Neutrophil (primary cell): Measurements from ENCODE around the gene MMS22L.
A peak's percentile ranks its signal among the peaks of the same experiment; 100 is the strongest.

Experiments used
- H3K27ac ChIP-seq: fragments of 200-600 bp; sonication (generic); 2 replicates; pipeline ENCODE4 v1.5.1; 2016; ENCODE audit warnings: mild to moderate bottlenecking, moderate library complexity
- H3K27me3 ChIP-seq: fragments of 200-600 bp; sonication (generic); 2 replicates; pipeline ENCODE4 v1.6.0; 2016; ENCODE audit warnings: mild to moderate bottlenecking
- H3K36me3 ChIP-seq: fragments of 200-600 bp; sonication (generic); 2 replicates; pipeline ENCODE4 v1.5.1; 2017
- H3K4me1 ChIP-seq, 2 experiments: fragments of 200-600 bp in 1 of 2; sonication (generic) in 1 of 2; 1 replicate in 1 of 2; 2 replicates in 1 of 2; pipeline versions ENCODE4 v1.5.1 to v1.6.1; 2013 to 2016; ENCODE audit warnings: low read depth in 1 of 2, low read length in 1 of 2, mild to moderate bottlenecking in 1 of 2, moderate library complexity in 1 of 2; ENCODE audit not compliant: control insufficient read depth in 1 of 2, insufficient read depth in 1 of 2
- H3K4me3 ChIP-seq, 2 experiments: fragments of 200-600 bp in 1 of 2; sonication (generic) in 1 of 2; 1 replicate in 1 of 2; 2 replicates in 1 of 2; pipeline ENCODE4 v1.5.1; 2013 to 2016; ENCODE audit warnings: low read depth in 1 of 2, low read length in 1 of 2, mild to moderate bottlenecking in 1 of 2, moderate library complexity in 1 of 2
- H3K9me3 ChIP-seq: fragments of 200-600 bp; sonication (generic); 2 replicates; pipeline ENCODE4 v1.5.1; 2016
- TF ChIP-seq, protein P1 (sequence below): fragments of 200-600 bp; sonication (generic); IDR thresholded peaks from 2 replicates; pipeline ENCODE4 v1.5.1; 2016; ENCODE audit warnings: antibody characterized with exemption

Gene MMS22L

GRCh38 chr6:97275804-97276203, 7.2 kb downstream of the MMS22L start:
- H3K4me1 ChIP-seq, result no peaks in the 10 kb centered on the region
- TF ChIP-seq, protein P1, sequence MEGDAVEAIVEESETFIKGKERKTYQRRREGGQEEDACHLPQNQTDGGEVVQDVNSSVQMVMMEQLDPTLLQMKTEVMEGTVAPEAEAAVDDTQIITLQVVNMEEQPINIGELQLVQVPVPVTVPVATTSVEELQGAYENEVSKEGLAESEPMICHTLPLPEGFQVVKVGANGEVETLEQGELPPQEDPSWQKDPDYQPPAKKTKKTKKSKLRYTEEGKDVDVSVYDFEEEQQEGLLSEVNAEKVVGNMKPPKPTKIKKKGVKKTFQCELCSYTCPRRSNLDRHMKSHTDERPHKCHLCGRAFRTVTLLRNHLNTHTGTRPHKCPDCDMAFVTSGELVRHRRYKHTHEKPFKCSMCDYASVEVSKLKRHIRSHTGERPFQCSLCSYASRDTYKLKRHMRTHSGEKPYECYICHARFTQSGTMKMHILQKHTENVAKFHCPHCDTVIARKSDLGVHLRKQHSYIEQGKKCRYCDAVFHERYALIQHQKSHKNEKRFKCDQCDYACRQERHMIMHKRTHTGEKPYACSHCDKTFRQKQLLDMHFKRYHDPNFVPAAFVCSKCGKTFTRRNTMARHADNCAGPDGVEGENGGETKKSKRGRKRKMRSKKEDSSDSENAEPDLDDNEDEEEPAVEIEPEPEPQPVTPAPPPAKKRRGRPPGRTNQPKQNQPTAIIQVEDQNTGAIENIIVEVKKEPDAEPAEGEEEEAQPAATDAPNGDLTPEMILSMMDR, result no peak
- no peak overlapping the region for H3K27ac ChIP-seq
- no peaks in the 10 kb centered on the region for H3K9me3 ChIP-seq
- H3K4me3 ChIP-seq, result no peak overlapping the region
- H3K27me3 ChIP-seq, result no peaks in the 10 kb centered on the region
- H3K36me3 ChIP-seq, result peaks cover 53% of the 10 kb centered on the region

DNA sequence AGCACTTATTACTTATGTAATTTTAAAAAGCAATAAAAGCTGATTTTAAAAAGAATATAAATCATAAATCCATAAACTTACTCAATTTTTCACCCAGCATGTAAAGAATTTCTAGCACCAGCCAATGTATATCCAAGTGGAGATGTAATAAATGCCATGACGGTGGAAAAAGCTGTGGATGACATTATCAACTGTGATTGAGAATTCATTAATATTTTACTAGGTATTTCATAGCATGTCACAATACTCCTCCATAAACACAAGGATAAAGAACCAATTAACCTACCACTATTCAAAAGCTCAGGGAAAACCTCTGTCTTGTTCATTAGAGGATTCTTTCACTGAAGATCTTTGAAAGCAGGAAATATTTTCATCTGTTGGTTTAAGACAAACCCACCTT, 13.2 kb downstream of the MMS22L start:
- no peak overlapping the region for H3K4me3 ChIP-seq
- TF ChIP-seq, protein P1, result no peak
- no peaks in the 10 kb centered on the region for H3K27me3 ChIP-seq
- H3K27ac ChIP-seq, result no peak overlapping the region
- peaks cover 68% of the 10 kb centered on the region for H3K36me3 ChIP-seq
- no peaks in the 10 kb centered on the region for H3K9me3 ChIP-seq
- no peaks in the 10 kb centered on the region for H3K4me1 ChIP-seq

GRCh38 chr6:97262676-97263075, 20.3 kb downstream of the MMS22L start:
- Histone ChIP-seq H3K9me3 (no peaks in the 10 kb centered on the region), H3K27ac (peak overlapping the region; percentile 64), H3K36me3 (peaks cover 57% of the 10 kb centered on the region), H3K4me3 (no peak overlapping the region), H3K4me1 (peaks cover 0 to 5% of the 10 kb centered on the region in 2 experiments), H3K27me3 (no peaks in the 10 kb centered on the region)
- TF ChIP-seq, protein P1, result no peak

- Histone ChIP-seq H3K4me1 (no peaks in the 10 kb centered on the region), H3K4me3 (no peak overlapping the region), H3K9me3 (no peaks in the 10 kb centered on the region), H3K27me3 (no peaks in the 10 kb centered on the region), H3K36me3 (peaks cover 28% of the 10 kb centered on the region), H3K27ac (no peak overlapping the region)
- TF ChIP-seq, protein P1, result no peak
These were observed 36.2 kb downstream of the MMS22L start for GRCh38 chr6:97246842-97247241.

GRCh38 chr6:97240222-97240621, 42.8 kb downstream of the MMS22L start:
- Histone ChIP-seq H3K4me1 (no peaks in the 10 kb centered on the region), H3K9me3 (no peaks in the 10 kb centered on the region), H3K4me3 (no peak overlapping the region), H3K36me3 (peaks cover 14% of the 10 kb centered on the region), H3K27me3 (no peaks in the 10 kb centered on the region), H3K27ac (no peak overlapping the region)
- TF ChIP-seq, protein P1, result no peak

GRCh38 chr6:97231911-97232310, 51.1 kb downstream of the MMS22L start:
- H3K4me1 ChIP-seq, result no peaks in the 10 kb centered on the region
- H3K27me3 ChIP-seq, result no peaks in the 10 kb centered on the region
- H3K4me3 ChIP-seq, result no peak overlapping the region
- H3K9me3 ChIP-seq, result no peaks in the 10 kb centered on the region
- H3K27ac ChIP-seq, result no peak overlapping the region
- TF ChIP-seq, protein P1, result no peak
- H3K36me3 ChIP-seq, result no peaks in the 10 kb centered on the region
